HG03108 (cell line): ENCODE results near the gene GLIPR1L2.

Source experiments
- ATAC-seq: cut with Tn5 transposase; IDR thresholded peaks from one replicate; pipeline ENCODE4 v1.9.1; 2021; ENCODE audit warnings: moderate library complexity; ENCODE audit not compliant: unreplicated experiment

The GLIPR1L2 gene

DNA sequence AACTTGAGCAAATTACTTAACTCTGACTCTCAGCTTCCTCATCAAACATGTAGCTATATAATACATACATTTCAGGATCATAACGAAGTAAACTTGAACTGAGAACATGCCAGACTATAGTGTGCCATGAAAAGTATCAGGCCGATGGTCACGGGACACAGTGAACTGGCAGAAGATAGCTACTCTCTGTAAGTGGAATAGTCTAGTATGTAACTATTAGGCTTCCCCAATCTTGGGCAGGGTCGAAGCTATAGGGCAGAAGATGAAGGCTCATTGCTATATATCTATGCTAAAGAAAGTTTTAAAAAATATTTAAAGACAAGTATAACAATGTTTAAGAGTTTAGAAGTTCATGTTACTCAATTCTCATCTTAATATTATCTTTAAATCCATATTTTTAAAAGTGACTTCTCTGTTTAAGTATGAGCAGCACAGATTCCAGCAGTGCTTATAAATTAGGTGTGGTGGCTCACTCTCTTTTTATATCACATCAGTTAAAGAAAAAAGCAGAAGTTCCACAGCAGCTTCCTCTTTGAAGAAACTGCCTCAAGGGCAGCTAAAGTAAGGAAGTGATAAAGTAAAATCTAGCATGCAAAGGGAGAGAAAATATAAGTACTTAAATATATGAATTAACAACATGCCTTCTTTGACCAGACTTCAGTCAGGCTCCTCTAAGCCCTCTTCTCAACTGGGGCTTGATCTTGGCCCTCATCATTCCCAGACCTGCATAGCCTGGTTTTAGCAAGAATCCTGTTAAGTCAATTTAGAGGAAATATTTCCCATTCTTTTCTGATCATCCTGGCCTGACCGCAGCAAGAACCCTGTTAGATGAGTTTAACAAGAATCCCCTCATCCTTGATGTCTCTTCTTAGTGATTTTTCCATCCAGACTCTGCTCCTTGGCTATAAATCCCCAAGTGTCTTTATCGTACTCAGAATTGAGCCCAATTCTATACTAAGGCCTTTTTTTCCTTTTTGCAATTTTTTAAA is 81.3 kb downstream of the GLIPR1L2 start:
- no peak for ATAC-seq

DNA sequence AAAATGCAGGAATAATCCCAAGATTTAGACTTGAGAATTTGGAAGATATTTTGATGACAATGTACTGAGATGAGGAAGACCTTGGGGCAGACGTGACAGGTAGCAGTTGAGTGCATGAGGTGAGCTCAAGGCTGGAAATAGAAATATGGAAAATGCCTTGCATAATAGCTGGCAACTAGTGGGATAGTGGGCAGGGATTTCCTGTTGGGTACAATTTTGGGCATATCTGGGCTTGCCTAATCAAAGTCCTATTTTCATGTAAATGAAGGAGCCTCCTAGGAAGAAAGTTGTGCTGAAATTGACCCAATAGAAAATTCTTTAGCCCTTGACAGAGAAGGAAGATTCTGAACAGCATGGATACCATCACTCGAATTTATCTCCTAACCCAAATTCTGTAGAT is 83.2 kb downstream of the GLIPR1L2 start:
- ATAC-seq = no peak

DNA sequence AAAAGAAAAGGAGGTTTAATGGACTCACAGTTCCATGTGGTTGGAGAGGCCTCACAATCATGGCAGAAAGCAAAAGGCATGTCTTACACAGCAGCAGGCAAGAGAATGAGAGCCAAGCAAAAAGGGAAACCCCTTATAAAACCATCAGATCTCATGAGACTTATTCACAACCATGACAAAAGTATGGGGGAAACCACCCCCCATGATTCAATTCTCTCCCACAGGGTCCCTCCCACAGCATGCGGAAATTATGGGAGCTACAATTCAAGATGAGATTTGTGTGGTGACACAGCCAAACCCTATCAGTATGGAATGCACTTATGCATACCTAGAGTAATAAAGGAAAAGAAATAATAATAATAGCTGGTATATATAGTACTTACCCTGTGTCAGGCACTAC is 85.2 kb downstream of the GLIPR1L2 start:
- no peak for ATAC-seq

DNA sequence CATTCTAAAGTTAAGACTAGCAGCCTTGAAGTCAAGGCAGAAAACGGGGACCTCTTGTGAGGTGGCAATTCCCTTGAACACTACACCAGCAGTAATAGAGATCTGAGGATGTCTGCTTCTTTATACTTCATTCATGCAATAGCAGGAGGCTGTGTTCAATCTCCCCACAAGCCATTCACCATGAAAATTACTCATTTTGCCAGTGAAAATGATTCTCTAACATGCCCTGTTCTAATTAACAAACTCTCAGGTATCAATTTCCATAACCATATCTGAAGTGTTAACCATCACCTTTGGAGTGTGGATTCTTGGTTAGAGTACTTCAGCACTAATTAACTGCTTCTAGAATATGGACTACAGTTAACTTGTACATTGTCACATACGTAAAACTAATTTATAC is 86.2 kb downstream of the GLIPR1L2 start:
- no peak for ATAC-seq

DNA sequence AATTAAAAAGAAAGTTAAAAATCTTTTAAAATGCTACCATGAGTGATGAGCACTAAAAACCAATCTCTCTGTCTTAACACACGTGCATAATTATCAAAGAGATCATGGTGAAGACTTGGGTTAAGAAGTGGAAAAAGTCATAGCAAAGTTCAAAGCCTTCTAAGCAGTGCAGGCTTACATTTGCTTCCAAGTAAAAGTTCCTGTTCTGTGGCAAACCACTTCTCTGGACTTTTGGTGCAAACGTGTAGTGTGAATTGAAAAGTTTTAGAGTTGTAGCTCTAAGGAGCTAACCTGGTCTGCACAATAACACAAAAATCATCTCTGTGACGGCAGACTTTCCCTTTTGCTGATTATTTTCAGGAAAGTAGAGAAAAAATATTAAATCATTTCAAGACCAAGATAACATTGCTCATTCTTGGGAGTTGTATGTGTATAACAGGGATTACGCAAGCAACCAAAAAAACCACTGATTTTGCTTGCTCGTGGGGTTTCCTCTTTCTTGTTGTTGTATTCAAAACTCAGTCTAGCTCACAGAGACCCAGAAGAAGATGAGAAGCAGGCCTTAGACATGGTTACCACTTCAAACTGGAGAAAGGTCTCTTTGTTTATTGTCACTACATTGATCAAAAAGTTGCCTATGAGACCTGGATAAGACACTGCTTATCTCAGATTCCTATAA is 87.4 kb downstream of the GLIPR1L2 start:
- no peak for ATAC-seq

DNA sequence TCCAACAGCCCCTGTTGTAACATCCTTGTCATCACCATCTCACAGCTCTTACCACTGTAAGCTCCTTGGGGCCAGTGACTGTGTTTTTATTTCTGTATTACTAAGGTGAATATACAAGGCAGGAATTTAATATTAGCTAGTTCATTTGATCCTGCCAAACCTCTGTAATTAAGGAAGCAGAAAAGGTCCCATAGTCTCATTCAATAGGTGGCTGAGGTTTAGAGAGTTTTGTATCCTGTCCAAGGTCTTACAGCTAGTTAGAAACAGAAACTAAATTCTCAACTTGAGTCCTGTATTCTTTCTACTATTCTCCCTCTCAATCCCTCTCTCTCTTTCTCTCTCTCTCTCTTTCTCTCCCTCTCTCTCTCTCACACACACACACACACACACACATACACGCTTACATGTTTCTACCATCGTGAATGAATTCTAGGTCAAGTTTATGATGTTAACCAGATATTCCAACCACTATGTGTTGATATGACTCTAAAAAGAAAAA is 89.1 kb downstream of the GLIPR1L2 start:
- ATAC-seq = peak; percentile 38

DNA sequence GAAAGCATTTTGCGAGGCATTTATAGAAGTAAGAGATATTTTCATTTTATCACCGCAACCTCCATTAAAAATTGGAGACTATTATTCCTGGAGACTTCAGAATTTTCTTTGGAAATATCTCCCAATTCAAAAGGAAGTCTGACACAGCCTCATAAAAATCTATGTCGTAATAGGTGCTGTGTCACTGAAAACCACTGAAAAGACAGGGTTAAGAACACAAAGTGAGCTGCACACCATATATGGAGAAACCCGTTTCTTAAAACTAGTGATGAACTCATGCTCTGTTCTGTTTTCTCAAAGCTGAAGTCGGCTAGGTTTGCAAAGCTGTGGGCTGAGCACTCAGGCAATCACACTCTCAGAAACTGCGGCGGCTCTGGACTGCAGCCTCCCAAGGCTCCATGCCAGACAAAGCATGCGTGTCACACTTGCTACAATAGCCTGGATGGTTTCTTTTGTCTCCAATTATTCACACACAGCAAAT is 89.6 kb downstream of the GLIPR1L2 start, which contains the start of gene GLIPR1:
TSS of gene GLIPR1 (plus strand) at position 287 of the 481 bp plus-strand sequence. CDS start at position 413, 126 bp downstream.
- peak; percentile 84 for ATAC-seq

DNA sequence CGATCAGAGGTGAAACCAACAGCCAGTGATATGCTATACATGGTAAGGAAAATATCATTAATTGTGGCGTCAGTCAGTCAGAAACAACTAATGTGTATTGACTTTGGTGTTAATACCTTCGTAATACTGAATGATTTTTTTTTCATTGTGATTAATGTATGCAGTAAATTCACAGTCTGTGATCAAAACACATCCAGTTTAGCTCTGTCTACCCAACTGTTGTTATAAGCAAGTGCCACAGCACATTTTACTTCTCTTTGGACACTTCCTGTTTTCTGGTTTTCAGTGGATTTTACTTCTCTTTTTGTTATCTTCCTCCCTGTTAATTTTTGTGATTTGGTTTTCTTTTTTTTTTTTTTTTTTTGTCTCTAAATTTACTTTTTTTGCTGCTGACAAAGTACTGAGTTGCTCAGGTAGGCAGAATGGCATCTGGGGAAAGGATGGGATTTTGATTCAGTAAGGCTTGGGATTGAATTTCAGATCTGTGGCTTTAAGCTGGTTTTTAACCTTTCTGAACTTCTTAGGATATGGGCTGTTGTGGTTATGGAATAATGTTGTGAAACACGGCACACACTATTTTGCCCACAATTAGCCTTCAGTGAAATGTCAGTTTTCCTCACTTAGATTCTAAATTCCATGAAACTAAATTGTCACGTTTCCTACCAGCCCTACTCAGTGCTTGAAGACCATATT is 90.3 kb downstream of the GLIPR1L2 start:
- ATAC-seq = peak; percentile 17

DNA sequence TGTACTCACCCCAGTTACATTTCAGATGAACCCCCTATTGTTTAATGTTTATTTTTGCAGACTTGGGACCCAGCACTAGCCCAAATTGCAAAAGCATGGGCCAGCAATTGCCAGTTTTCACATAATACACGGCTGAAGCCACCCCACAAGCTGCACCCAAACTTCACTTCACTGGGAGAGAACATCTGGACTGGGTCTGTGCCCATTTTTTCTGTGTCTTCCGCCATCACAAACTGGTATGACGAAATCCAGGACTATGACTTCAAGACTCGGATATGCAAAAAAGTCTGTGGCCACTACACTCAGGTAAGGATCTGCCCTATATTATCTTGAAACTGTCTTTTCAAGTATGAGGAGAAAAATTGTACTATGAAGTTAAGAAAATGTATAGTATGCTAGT is 90.9 kb downstream of the GLIPR1L2 start:
- no peak for ATAC-seq
